GM18951 (cell line): Measurements from ENCODE around the gene NUDT16L1.

Experiments used
- POLR2A ChIP-seq: IDR thresholded peaks from 4 replicates; pipeline ENCODE4 v1.6.1; 2011; ENCODE audit warnings: mild to moderate bottlenecking; ENCODE audit not compliant: insufficient read length, insufficient read depth; ENCODE audit errors: extremely low read depth
- in situ Hi-C: fragments of 300-500 bp; cut with MboI; formaldehyde crosslinking; loops from one replicate; pipeline ENCODE4 v1.12.0; 2022; ENCODE audit warnings: low sequenced_read_pairs, mixed read lengths, inconsistent platforms; ENCODE audit not compliant: unreplicated experiment

The NUDT16L1 gene

DNA sequence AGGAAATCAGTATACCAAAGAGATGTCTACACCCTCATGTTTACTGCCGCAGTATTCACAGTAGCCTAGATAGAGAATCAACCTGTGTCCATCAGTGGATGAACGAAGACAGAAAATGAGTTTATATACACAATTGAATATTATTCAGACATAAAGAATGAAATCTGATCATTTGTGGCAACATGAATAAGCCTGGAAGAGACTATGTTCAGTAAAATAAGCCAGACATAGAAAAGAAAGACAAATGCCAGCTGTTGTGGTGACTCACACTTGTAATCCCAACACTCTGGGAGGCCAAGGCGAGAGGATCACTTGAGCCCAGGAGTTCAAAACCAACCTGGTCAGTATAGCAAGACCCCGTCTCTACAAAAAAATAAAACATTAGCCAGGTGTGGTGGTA lies 16.1 kb downstream of the NUDT16L1 start:
- in situ Hi-C loops, result no loop called here
- no peak for TF ChIP-seq POLR2A

DNA sequence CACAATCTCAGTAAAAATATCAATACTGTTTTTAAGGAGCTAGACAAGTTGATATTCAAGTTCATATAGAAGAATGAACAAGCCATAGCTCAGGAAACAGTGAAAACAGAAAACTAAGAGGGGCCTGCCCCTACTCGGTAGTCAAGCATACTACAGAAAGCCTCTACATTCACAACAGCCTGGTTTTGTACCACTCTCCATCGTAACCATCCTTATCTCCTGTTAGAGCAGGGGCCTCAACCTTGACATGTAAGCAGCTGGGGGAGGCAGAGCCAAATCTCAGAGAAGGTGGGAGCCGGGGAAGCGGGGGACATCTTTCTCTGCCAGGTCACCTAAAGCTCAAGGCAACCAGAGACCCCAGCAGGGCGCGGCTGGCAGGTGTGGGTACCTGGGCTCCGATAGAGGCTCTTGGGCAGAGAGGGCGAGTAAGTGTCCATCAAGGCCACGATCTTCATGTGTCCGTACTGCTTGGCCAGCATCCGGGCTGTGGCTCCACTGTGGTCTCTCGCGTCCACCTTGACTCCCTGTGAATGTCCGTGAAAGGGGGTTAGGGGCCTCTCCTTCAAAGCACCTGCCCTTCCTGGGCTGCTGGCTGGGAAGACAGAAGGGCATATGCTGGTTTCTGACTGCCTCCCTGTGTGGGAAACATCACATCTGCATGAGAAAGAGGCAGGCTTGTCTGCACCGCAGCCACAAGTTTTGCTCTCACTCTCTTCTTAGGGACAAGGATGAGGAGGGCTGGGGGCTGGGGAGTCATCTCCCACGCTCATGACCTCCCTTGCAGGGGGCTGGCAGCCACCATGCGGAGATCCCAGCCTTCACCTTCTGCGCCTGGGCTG lies 20.5 kb downstream of the NUDT16L1 start:
- in situ Hi-C loops, result no loop called here

DNA sequence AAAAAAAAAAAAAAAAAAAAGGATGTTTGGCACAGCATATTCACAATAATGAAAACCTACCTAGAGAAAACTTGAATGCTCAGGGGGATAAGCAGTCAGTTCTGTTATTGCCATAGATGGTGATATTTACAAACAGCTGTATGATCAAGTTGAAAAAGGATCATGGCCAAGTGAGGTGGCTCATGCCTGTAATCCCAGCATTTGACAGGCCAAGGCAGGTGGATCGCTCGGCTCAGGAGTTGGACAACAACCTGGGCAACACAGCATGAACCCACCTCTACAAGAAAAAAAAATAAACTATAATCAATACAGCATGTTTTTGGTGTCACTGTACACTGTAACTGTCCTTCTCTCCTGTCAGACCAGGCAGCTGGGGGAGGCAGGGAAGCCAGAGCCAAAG lies 21.6 kb downstream of the NUDT16L1 start:
- TF ChIP-seq POLR2A, result no peak
- in situ Hi-C loops, result no loop called here

More for the DNA sequence above, 20.5 kb downstream of the NUDT16L1 start:
- no peak for TF ChIP-seq POLR2A

DNA sequence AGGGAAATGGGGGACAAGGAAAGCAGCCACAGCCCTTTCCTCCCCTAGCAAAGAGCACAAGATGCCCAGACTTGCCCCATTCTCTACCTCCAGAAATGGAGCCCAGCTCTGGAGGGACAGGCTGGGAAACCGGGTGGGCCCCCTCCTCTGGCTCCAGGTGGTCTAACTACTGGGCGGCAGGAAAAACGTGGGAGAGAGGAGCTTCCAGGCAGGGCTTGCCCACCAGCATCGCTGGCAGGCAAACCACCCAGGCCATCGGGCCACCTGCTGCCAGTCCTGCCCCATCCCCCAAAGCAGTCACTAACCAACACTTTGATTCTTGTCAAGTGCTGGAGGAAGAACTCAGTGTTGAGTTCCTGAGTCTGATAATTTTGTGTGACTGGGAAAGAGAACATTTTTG lies 25.1 kb downstream of the NUDT16L1 start:
- no peak for TF ChIP-seq POLR2A
- in situ Hi-C loops, result no loop called here

DNA sequence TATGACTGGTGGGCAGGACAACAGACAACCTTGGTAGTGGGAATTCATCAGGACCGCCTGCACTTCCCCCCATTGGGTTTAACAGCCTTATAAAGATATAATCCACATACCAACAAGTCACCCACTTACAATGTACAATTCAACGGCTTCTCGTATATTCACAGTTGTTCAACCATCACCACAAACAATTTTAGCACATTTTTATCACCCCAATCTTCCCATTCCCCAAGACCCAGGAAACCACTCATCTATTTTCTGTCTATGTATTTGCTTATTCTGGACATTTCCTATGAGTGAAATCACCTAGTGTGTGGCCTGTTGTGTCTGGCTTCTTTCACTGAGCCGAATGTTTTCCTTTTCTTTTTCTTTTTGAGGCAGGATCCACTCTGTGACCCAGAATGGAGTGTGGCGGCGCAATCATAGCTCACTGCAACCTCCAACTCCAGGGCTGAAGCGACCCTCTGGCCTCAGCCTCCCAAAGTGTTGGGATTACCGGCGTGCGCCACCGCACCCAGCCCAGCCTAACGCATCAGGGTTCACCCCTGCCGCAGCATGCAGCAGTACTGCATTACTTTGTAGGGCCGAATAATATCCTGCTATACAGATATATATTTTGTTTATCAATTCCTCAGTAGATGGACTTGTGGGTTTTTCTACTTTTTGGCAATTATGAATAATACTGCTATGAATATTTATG lies 29.9 kb downstream of the NUDT16L1 start:
- in situ Hi-C loops, result no loop called here
- TF ChIP-seq POLR2A, result no peak

DNA sequence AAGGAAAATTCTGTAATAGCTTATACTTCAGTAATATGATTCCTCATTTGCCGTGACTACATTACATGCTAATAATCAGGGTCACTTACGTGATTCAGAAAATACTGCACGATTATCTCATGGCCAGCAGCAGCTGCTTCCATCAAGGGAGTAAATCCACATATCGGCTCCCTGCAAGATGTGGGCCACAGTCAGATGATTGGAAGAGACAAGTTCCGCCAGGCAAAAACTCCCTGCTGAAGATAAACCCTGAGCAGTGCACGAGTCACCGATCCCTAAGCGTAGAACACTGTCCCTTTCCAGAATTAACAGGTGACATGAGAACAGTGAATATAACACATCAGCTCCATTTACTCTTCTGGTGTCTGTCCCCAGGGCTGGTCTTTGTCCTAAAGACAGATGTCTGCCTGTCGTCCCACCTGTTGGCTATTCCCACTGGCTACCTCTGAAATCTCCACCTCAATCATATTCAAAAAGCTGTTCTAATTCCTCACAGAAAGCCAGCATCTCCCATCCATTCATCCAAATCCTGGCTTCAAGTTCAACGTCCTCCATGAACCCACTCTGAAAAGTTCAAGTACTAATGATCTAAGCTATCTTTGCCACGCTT lies 31.4 kb downstream of the NUDT16L1 start:
- TF ChIP-seq POLR2A, result no peak
- in situ Hi-C loops, result no loop called here

DNA sequence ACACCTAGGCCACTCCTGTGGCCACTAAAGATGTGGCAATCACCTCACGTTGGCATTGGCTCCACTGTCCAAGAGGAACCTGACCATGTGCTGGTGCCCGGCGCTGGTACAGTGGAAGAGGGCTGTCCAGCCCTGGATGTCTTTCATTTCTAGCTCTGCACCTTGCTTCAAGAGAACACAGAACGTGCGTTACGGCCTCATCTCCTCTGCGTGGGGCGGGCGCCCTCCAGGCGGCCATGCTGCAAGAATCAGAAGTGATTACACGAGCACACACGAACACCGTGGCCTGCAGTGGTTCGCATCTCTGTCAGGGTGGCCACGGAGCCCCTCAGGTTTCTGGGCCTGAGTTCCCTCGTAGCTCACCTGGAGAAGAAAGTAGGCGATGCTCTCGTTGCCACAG lies 33.3 kb downstream of the NUDT16L1 start:
- in situ Hi-C loops, result no loop called here

DNA sequence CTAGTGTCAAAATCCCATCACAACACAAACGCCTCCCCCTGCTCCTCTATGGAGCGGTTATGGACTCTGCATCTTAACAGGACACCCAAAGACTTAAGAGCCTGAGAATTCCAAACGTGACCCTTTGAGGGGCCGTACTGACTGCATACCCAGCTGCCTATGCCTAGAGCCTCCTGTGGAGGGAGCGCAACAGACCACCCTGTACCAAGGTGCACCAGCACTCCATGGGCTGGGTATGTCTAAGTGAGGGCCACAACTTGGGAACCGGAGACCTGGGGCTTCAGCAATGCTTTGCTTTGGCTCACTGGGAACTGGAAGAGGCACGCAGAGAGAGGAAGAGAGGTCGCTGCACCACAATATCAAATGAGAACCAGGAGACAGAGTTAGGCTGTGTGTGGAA lies 35.3 kb downstream of the NUDT16L1 start:
- TF ChIP-seq POLR2A, result no peak
- in situ Hi-C loops, result no loop called here

More for the DNA sequence above, 33.3 kb downstream of the NUDT16L1 start:
- TF ChIP-seq POLR2A, result no peak

DNA sequence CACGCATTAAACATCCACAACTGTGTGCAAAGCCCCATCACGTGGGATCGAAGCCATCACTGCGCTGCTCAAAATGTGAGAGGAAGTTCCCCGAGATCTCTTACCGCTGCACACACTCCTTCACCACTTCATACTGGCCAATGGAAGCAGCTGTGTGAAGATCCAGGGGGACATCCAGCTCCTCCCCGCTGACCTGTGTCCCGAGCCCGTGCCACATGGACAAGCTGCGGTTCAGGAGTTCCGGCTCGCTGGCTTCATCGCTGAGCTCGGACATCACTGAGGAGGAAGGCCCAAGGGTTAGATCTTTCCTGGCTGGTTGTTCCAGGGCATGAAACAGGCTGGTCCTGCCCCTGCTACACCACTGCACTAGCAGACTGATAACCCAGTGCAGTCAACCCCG lies 36.5 kb downstream of the NUDT16L1 start:
- in situ Hi-C loops, result no loop called here
- TF ChIP-seq POLR2A, result no peak

DNA sequence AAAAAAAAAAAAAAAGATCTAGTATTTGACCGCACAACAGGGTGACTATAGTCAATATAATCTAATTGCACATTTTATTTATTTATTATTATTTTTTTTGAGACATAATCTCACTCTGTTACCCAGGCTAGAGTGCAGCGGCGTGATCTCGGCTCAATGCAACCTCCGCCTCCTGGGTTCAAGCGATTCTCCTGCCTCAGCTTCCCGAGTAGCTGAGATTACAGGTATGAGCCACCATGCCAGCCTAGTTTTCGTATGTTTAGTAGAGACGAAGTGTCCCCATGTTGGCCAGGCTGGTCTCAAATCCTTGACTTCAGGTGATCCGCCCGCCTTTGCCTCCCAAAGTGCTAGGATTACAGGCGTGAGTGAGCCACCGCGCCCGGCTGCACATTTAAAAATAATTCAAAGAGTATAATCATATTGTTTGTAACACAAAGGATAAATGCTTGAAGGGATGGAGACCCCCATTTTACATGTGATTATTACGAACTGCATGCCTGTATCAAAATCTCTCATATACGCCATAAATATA lies 39.9 kb downstream of the NUDT16L1 start:
- in situ Hi-C loops, result no loop called here
- no peak for TF ChIP-seq POLR2A

DNA sequence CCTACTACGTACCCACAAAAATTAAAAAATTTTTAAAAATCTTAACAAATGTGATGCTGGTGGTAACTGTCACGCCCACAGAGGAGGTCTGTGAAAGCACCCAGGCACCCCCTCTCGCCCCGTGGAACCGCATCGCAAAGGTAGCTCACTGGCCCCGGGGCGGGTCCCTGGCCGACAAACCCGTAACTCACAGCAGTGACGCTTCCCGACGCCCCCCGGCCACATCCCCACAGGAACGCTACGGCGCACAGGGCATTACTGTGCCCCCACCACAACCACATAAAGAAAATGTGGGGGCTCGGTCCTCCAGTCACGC lies 40.3 kb downstream of the NUDT16L1 start:
- no peak for TF ChIP-seq POLR2A
- in situ Hi-C loops, result no loop called here

DNA sequence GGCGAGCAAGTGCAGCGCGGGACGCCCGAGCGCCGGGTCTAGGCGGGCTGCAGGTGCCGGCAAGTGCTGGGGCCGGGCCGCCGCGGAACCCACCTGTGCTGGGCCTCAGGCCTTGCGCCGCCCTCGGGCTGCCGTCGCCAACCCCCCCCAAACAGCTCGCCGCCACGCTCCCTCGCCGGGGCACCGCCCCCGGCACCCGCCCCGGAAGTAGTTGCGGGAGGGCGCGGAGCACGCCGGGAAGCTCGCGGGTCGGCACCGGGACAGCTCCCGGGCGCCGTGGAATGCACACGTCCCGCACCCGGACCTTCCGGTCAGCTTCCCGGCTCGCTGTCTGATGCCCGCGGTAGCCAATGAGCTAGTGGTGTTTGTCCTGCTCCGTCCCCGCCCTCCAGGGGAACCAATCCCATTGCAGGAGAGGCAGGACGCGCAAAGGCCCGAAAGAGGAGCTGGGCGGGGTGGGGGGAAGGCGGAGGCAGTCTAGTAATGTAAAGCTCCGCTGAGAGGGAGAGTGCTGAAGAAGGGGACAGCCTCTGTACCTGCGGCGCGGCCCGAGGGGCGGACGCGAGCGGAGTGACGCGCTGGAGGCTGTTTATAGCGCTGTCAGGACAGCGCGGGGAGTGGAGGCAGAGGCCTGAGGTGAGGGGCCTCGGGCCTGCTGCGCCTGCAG lies 40.8 kb downstream of the NUDT16L1 start, which contains the start of the genes ANKS3 and DNAAF8:
TSS of gene ANKS3 (minus strand) at position 209 of the 667 bp plus-strand sequence. CDS start 4,122 bp downstream, outside the sequence.
TSS of gene DNAAF8 (plus strand) at position 475 of the 667 bp plus-strand sequence. CDS start 1,978 bp downstream, outside the sequence.
- in situ Hi-C loops, result no loop called here
- TF ChIP-seq POLR2A, result peak; percentile 66
